ENCODE data around the gene ENC1.

GRCh38 chr5:74672215-74672877, 31.8 kb upstream of the ENC1 start:
- TF ChIP-seq CTCF (conservative IDR thresholded peaks at IDR 0.05) (no peak), EZH2 (IDR thresholded peaks at IDR 0.05; ENCODE audit: low read depth) (no peak)

All from PC-9 (cell line).